ENCODE data around the gene APBA3. TPM values are rescaled to one million over a fixed set of nuclear protein-coding genes. Genes with fewer than 3 reads are reported as not detected.

Gene APBA3
- total and polyA plus RNA-seq, 3 donors from 2014 or later: 12.0 to 48.3 (median 34.4) TPM

DNA sequence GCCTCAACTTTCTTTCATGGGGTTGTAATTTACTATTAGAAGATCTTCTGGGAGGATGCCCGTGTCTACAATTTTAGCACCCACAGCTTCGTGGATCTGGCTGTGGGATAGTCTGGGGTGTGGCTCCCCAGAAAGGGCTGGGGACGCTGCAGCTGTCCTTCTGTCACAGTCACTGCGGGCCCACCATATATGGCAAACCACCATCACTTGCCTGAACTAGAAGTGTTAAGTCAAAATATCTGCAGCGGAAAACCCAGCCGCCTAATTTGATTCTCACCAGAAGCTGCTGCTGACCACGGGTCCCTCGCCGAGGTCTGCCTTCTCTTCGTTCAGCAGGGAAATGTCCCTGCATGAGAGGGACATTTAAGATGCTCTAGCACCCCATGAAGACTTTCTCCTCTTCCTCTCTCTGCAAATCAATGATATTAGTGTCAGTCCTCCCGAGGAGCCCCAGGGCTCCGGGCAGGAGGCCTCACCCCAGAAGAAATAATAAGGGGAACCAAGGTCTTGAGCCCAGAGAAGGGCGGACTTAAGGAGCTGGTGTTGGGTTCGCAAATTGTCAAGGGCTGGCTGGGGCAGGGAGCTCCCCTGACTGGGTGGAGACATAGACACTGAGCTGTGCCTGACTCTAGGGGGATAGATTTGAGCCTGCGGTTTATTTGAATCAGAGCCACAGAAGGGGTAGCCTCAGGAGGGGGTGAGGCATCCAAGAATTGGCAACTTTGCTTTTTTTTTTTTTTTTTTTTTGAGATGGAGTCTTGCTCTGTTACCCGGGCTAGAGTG, 27.7 kb upstream of the APBA3 start:
- WGBS, 2 donors: 47 to 60% methylated on average over 16 of the region's 16 CpGs
- intact Hi-C loops (cut with DNase I; ENCODE audit: low total_unique reads): no loop called here
- TF ChIP-seq POLR2A (IDR thresholded peaks at IDR 0.05): no peak
- TF ChIP-seq, protein P1, sequence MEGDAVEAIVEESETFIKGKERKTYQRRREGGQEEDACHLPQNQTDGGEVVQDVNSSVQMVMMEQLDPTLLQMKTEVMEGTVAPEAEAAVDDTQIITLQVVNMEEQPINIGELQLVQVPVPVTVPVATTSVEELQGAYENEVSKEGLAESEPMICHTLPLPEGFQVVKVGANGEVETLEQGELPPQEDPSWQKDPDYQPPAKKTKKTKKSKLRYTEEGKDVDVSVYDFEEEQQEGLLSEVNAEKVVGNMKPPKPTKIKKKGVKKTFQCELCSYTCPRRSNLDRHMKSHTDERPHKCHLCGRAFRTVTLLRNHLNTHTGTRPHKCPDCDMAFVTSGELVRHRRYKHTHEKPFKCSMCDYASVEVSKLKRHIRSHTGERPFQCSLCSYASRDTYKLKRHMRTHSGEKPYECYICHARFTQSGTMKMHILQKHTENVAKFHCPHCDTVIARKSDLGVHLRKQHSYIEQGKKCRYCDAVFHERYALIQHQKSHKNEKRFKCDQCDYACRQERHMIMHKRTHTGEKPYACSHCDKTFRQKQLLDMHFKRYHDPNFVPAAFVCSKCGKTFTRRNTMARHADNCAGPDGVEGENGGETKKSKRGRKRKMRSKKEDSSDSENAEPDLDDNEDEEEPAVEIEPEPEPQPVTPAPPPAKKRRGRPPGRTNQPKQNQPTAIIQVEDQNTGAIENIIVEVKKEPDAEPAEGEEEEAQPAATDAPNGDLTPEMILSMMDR (IDR thresholded peaks at IDR 0.05): no peak

DNA sequence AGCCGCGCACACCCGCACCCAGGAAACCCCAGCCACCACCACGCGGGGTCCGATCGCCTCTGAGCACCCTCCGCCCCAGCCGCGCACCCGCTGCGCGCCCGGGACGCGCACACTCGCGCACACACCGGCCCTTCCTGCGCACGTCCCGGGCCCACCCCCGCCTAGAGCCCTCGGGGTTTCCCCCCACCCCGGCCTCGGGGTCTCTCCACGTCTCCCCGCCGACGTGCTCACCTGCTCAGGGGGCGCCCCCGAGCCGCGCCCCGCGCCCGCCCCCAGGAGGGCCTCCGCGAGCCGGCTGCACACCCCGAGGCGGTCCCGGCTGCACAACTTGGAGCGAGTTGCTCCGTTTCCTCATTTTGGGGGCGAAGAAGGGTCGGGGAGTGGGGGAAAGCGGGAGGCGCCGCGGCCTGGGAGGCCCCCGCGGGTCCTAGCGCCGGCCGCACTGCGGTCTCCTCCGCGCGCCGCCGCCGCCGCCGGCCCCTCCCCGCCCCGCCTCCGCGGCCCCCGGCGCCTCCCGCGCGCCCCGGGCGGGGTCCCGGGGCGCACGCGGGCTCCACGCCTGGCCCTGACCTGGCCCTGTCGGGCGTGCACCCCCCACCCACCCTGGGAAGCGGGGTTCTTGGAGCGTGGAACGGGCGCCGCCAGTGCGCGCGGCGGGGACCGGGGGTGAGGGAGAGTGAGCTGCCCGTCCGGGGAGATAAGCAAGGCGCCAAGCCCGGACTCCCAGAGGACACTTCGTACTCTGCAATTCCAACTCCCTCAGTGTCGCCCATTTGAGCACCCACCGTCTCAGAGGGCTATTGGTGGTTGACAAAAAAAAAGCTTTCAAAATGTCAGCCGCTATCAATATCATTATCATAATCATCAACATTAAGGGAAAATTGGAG, 24.7 kb upstream of the APBA3 start, which contains the start of gene MATK:
TSS of gene MATK (minus strand) at position 444 of the 887 bp plus-strand sequence. CDS start 1,246 bp downstream, outside the sequence.
- H3K4me1 ChIP-seq: no peaks in the 10 kb centered on the region
- intact Hi-C loops (cut with DNase I; ENCODE audit: low total_unique reads): no loop called here
- peak within 1 kb of the TSS; percentile 24 to 45 for H3K4me3 ChIP-seq
- H3K27me3 ChIP-seq: no peaks in the 10 kb centered on the region
- H3K9me3 ChIP-seq: no peaks in the 10 kb centered on the region
- WGBS, 2 donors: 4 to 13% methylated on average over 17 to 62 of the region's 101 CpGs
- DNase-seq: no peak
- TF ChIP-seq, protein P1 (IDR thresholded peaks at IDR 0.05): no peak
- no peak for TF ChIP-seq POLR2A (IDR thresholded peaks at IDR 0.05)
- no peak within 1 kb of the TSS for H3K27ac ChIP-seq
- no peaks in the 10 kb centered on the region for H3K36me3 ChIP-seq (ENCODE audit: low read depth, missing control alignments)

More for the DNA sequence above, 27.7 kb upstream of the APBA3 start:
- Histone ChIP-seq H3K4me1 (no peaks in the 10 kb centered on the region), H3K27ac (no peak overlapping the region), H3K9me3 (no peaks in the 10 kb centered on the region), H3K36me3 (ENCODE audit: low read depth, missing control alignments) (no peaks in the 10 kb centered on the region), H3K4me3 (no peak overlapping the region), H3K27me3 (no peaks in the 10 kb centered on the region)
- no peak for DNase-seq

DNA sequence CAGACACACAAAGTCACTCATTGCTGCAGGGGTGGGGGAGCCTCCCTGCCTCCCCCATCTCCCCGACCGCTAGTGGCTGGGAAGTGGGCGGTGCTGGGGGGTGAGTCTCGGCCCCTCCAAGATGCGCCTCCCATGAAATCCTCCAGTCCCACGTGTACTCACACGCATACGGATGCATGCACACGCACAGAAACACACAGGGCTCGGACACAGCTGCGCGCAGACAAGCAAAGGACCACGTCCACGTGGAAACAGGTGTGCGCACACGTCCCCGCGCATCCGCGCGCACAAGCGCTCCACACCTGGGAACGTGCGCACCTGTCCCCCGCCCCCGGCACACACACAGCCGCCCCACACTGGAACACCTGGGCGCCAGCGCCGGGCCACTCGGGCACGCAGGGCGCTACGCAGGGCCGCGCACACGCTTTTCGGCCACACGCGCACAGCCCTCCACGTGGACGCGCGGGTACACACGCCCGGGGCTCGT, 24.0 kb upstream of the APBA3 start:
- no peaks in the 10 kb centered on the region for H3K27me3 ChIP-seq
- no peak for DNase-seq
- H3K4me1 ChIP-seq: no peaks in the 10 kb centered on the region
- H3K9me3 ChIP-seq: no peaks in the 10 kb centered on the region
- WGBS, 2 donors: 0 to 1% methylated on average over 21 to 38 of the region's 47 CpGs
- H3K27ac ChIP-seq: no peak overlapping the region
- H3K36me3 ChIP-seq (ENCODE audit: low read depth, missing control alignments): no peaks in the 10 kb centered on the region
- peak overlapping the region; percentile 24 to 45 for H3K4me3 ChIP-seq
- intact Hi-C loops (cut with DNase I; ENCODE audit: low total_unique reads): no loop called here
- no peak for TF ChIP-seq POLR2A (IDR thresholded peaks at IDR 0.05)
- TF ChIP-seq, protein P1 (IDR thresholded peaks at IDR 0.05): no peak

DNA sequence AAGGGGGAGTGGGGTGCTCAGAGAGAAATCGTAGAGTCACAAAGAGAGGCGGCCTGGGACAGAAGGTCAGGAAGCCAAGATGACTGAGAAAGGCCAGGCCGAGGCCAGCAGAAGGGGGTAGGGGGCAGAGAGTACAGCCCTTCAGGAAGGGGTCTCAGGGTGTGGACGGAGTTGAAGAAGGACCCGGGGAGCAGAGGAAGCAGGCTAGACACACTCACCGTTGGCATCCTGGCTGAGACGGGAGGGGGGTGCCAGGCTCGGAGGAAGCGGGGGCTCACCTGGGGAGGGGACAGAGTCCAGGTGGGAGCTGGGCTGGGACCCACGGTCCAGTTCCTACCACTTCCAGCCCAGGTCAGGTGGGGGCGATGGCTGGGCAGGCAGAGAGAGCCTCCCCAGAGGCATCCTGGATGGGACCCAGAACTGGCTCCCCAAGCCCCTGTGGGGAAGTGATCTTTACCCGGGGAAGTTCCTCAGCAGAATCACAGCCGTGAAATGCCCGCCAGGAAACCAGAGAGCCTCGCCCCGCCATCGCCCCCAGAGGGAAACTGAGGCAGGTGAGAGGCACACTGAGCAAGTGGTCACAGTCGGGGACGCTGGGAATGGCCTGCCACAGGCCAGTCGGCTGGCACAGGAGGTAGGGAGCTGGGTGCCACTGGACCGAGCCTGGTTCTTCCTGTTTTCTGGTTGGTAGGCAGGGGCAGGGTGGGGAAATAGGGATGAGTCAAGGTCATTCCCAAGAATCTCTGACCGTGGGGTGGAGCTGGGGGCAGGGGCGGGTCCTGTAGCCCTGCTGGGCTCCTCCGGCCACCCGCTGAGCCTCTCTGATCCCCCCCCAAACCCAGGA, 23.3 kb upstream of the APBA3 start:
- DNase-seq: no peak
- WGBS, 2 donors: 22 to 30% methylated on average over 21 to 25 of the region's 25 CpGs
- intact Hi-C loops (cut with DNase I; ENCODE audit: low total_unique reads): no loop called here

More for the DNA sequence above, 23.3 kb upstream of the APBA3 start:
- Histone ChIP-seq H3K4me3 (no peak overlapping the region), H3K27ac (no peak overlapping the region), H3K4me1 (no peaks in the 10 kb centered on the region), H3K36me3 (ENCODE audit: low read depth, missing control alignments) (no peaks in the 10 kb centered on the region), H3K9me3 (no peaks in the 10 kb centered on the region), H3K27me3 (no peaks in the 10 kb centered on the region)
- TF ChIP-seq, protein P1 (IDR thresholded peaks at IDR 0.05): no peak
- no peak for TF ChIP-seq POLR2A (IDR thresholded peaks at IDR 0.05)

Measured in testis (tissue), 3 donors.